Activated T-cell treated with anti-CD3 and anti-CD28 coated beads for 1 hour (primary cell): ENCODE data around the gene CD33.
"Not testable (repeated sequence)": the region's sequence is repeated elsewhere in the genome, so short reads cannot be mapped to it uniquely, and the experiment has no call there.

Experiments used
- DNase-seq: peaks from one replicate; pipeline ENCODE4 v3.0.0-alpha.2; 2020; ENCODE audit warnings: low read depth

The CD33 gene

DNA sequence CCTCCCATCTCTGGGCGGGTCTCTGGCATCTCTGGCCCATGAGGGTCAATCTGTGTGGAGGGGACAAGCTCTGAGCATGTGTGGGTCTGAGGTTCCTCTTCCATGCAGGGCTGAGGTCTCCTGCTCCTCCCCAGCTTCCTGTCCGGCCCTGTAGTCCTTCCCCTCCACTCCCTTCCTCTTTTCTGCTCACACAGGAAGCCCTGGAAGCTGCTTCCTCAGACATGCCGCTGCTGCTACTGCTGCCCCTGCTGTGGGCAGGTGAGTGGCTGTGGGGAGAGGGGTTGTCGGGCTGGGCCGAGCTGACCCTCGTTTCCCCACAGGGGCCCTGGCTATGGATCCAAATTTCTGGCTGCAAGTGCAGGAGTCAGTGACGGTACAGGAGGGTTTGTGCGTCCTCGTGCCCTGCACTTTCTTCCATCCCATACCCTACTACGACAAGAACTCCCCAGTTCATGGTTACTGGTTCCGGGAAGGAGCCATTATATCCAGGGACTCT lies at the start of gene CD33:
CD33 (plus strand) TSS at position 183 of the 496 bp plus-strand sequence; CDS start at position 222, 39 bp downstream.
- not testable (repeated sequence) for DNase-seq

DNA sequence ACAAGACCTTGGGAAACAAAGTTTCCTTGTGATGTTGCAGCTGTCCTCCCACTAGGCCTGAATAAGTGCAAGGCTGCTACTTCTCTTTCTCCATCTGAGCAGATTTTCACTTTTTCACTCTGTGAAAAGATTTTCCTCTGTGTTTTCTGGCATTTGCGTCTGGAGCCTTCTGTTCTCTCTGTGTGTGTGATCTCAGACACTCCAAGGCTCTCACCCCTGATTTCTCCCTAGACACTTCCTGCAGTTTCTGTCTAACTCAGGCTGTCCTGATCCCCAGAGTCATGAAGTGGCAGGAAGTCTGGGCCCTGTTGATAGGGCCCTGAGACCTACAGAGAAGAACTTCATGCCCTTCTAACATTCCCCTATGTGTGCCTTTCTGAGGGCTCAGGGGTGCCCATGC lies 45.6 kb upstream of the CD33 start:
- no peak for DNase-seq

DNA sequence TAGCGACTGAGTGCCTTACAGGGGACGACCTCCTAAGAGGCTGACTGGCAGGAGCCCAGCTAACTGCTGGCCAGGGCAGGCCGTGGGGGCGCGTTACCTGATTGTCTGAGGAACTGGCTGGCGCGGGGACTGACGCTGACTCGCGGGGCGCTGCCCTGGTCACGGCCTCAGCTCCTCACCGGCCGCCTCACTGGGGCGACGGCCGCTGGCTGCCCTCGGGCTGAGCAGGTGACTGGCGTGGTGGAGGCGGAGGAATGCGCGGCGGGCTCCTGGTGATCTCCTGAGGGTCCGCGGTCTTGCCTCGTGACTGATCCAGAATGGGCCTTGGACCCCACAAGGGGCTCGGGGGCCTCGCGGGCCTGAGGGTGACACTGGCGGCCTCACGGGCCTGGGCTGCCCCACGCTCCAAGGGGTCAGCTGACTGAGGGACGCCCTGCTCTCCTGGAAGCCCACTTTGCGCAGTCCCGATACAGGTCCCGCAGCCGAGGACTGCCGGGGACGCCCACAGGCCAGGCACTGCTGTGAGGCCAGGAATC lies 43.4 kb upstream of the CD33 start:
- no peak for DNase-seq

DNA sequence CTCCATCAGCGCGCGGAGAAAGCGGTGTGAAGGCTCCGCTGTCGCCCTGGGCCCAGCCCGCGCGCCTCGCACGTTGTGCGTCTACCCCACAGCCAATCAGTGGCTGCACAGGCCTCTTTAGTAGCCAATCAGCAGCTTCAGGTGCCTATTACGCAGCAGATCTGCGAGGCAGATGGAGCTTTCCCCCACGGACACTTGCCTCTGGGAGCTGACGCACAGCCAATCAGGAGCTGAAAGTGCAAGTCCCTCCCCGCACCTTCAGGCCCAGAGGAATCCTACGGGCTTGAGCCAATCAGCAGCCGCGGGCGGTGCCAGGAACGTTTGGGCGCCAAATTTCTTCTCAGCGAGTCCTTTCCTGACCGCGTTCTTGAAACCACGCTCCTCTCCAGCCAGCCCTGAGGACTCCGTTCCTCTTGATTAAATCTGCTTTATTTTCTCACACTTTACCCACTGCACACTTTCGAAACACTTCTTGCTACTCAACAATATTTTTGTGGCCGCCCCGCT lies 42.9 kb upstream of the CD33 start:
- DNase-seq = no peak

DNA sequence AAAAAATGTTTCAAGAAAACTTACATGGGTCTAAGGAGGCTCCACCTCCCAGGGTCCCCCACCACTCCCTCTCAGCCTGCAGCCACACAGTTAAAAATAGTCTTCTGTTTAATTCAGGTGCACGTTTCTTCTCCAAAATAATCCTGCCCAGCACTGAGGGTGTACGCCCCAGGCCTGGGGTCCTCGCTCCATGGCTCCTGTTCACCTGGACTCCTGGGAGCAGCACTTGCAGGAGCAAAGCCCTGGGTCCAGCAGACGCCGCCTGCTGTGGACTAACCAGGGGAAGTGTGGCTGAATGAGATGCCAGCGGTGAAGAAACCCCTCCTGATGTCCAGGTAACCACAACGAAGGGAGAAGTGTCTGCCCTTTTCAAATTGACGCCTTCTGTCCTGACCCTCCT lies 41.3 kb upstream of the CD33 start:
- DNase-seq = no peak

DNA sequence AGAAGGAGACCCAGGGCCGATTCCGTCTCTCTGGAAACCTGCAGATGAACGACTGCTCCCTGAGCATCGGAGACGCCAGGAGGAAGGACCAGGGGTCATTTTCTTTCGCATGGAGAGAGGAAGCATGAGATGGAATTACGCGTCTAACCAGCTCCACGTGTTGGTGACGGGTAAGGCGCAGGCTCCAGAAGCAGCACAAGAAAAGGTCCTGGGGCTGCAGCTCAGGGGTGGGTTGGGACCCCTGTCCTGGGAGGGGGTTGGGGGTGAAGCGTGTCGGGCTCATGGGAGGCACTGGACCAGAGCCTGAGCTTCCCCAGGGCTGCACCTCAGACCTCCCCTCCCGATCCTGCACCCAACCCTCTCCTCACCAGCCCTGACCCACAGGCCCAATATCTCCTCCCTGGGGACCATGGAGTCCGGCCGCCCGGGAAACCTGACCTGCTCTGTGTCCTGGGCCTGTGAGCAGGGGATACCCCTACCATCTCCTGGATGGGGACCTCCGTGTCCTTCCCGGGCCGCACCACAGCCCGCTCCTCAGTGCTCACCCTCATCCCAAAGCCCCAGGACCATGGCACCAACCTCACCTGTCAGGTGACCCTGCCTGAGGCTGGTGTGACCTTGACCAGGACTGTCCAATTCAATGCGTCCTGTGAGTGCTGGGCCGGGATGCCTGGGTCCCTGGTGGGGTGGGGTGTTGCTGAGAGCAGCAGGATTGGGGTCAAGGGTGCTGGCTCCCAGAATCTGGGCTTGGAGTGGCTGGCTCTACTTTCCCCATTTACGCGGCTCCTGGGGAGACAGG lies 39.6 kb upstream of the CD33 start:
- no peak for DNase-seq

DNA sequence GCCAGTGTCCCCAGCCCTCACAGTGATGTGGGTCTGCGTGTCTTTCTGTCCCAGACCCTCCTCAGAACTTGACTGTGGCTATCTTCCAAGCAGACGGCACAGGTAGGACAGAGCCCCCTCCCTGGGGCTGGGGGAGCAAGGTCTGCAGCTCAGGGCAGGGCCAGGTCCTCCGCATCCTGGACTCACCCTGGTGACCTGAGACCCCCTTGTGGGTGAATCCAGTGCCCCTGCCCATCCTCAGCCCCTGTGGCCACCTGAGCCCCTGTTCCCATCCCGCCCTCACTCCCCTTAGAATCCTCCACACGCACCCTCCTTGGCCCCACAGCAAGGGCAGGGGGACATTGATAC lies 39.0 kb upstream of the CD33 start:
- no peak for DNase-seq

DNA sequence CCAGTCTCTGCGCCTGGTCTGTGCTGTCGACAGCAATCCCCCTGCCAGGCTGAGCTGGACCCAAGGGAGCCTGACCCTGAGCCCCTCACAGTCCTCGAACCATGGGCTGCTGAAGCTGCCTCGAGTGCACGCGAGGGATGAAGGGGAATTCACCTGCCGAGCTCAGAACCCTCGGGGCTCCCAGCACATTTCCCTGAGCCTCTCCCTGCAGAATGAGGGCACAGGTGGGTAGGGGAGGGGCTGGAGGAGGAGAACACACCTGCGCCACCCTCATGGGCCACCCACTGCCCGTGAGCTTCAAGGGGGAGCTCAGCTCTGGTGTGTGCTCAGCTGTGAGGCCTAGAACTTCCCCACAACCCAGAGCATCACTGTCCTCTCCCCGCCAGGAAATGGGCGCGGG lies 38.6 kb upstream of the CD33 start:
- DNase-seq = no peak

DNA sequence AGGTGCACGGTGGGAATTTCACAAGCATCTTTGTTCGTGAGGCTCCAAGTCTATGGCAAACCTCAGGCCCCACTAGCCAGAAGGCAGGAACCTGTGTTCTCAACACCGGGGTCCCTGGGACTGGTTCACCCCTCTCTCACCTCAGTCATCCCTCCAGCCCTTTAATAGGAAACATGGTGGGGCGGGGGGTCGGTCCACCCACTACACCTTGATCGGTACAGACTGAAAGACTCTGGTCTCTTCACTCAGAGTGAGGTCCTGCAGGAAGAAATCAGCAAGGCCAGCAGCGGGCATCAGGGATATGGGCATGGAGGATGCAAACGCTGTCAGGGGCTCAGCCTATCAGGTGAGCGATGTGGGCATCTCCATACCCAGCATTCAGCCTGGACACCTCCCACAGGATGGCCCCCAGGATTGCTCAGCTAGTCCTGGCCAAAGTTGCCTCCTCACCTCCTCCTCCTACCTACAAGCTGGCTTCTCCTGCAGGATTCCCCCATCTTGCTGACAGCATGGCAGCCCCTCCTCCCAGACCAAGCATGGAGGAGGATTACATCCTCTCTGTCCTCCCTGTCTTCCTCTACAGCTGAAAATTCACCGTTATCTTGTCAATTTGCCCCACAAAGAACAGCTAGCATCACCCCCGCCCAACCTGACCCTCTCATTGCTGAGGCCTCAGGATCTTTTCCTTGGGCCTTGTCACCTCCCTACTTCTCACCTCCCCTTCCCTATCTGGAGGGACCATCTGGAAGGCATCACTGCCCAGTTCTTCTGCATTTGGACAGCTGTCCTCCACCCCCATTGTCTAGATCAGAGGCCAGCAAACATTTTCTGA lies 37.3 kb upstream of the CD33 start:
- DNase-seq = no peak

DNA sequence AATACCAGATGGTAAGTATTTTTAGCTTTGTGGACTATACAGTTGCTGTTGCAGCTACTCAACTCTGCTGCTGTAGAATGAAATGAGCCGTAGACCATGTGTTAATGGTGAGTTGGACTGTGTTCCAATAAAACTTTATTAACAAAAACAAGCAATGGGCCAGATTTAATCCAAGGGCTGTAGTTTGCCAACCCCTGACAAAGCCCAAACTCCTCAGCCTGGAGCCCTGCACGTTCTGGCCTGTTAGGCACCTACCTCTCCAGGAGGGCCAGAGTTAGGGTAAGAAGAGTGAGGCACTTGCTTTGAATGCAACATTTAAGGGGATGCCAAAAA lies 36.7 kb upstream of the CD33 start:
- DNase-seq = no peak

DNA sequence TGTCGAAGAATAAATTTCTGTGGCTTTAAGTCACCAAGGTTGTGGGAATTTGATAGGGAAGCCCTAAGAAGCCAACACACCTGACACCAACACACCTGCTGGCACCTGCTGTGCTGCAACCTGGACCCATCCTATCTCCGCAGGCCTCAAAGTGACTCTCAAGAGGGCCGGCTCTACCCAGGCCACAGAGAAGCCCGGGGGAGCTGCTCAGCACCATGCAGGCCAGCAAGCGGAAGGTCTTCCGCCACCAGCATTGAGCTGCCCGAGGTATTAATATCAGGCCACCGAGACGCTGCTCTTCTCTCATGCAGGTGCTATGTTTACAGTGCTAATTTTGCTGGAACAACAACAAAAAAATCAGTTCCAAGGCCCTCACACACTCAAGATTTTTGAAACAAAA lies 32.2 kb upstream of the CD33 start:
- no peak for DNase-seq

DNA sequence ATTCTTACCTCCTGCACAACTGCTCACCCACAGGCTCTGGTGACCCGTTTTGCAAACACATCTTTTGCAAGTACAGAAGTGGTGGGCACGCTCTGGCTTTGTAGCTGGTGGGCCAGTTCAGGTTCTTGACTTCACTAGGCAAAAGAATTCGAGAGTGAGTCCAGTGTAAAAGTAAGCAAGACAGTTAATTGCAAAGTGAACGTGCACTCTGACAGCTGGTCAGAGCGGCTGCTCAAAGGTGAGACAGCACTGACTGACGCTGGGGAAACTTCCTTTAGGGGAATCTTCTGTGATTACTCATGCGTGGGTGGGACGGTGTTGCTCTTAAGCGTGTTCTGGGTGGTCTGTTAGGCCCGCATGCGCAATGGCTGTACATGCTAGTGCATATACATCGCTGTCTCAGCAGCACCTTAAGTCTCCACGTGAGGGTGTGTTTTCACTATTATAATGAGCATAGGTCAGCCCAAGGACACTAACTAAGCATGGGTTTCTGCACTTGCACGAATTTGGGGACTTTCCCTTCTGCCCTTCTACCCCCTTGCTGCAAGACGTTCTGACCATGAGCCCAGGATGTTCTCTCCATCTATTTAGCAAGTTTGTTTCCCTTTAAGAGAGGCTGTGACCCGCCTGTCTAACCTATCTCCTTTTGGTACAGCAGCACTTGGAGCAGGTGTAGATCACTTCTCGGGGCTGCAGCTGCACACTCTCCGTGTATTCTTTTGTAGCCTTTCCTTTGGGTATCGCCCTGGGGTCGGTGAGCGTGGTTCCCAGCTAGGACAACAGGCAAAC lies 30.2 kb upstream of the CD33 start:
- DNase-seq = no peak

DNA sequence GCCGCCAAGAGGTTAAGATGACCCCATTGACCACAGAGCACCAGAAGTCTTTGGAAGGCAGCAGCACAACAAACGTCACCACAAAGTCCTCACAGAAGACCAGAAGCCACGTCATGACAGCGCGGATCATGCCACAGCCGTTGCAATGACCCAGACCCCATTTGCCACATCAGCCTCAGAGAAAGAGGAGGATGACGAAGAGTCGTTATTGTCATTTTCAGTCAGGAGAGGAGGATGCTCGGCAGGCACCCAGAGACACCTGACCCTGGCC lies 29.6 kb upstream of the CD33 start:
- DNase-seq = no peak

DNA sequence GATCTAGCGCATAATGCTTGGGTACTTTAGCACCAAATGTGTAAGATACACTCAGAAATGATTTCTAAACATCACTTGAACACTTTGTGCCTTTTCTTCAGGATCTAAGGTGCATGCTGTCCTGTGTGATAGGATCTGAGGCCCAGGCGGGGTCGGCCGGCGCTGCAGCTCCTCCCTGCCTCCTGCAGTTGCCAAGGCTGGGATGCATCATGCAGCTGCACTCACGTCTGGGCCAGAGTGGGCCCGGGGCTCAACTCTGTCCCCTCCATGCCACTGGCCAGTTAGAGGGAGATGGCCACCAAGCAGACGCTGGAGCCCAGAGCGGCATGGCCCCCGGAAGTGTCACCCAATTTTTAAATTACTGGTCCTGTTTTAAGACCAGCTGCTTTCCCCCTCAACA lies 29.3 kb upstream of the CD33 start:
- no peak for DNase-seq

DNA sequence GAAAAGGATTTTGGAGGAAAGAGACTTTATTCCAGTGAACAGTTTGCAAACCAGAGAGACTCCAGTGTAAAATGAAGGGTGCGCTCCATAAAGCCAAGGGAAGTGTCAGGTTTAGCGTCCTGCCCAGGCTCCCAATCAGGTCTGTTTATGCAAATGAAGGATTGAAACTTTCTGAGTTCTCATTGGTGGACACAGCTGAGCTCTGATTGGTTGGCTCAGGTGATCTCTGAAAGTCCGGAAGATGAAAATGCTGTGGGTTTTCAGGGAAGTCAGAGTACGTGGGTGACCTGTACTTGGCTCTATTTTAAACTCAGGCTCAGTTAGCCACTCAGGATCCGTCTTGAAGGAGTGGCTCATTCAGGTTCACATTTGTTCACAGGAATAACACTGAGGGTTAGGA lies 28.7 kb upstream of the CD33 start:
- DNase-seq = no peak

DNA sequence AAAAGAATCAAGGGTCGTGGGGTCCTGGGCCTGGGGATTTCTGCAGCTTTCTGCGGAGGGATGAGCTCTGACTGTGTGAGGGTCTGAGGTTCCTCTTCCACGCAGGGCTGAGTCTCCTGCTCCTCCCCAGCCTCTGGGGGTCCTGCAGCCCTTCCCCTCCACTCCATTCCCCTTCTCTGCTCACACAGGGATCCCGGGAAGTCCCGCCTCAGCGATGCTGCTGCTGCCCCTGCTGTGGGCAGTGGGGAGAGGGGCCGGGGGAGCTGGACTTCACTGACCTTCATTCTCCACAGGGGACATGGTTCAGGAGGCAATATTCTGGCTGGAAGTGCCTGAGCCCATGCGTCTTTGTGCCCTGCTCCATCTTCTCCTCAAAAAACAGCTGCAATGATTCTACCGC lies 26.2 kb upstream of the CD33 start:
- no peak for DNase-seq

DNA sequence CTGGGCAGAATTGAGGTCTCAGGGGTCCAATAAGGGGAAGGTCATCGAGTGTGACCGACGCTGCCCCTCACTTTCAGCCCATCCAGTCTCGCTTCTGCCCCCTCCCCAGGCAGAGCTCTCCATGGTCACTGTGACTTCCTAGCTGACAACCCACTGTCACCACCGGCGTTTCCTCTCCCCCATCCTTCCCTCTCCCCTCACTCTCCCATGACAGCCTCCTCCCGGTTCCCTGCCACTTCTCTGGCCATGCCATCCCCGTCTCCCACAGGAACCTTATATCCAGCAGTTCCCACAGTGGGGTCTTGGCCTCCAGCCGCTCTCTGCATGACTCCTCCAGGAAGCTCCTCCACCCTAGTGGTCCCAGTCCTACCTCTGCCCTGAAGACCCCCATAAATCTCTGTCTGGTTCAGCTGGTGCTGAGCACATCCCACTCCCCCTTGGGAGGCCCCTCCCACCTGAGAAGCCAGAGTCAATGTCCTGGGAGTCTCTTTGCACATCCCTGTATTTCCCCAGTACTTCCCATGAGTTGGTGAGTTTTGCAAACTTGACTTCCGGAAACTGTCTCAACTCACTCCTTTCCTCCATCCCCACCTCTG lies 24.7 kb upstream of the CD33 start:
- DNase-seq = no peak

DNA sequence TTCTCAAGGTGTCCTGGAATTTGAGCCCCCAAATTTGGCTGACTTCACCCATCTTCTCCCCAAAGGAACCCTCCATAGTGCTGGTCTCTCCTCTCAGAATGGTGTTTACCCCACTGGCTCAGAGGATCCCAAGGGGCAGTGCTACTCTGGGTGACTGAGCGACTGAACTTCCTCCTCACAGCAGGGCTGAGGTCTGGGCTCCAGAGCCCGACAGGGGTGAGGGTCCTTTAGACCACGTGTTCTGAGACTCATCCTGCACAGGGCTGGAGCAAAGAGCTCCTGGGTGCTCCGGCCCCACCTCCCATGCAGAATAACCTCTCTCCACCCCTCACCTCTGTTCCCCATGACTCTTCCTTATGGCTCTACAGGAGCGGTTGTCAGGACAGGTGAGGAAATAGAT lies 23.2 kb upstream of the CD33 start:
- DNase-seq = no peak

DNA sequence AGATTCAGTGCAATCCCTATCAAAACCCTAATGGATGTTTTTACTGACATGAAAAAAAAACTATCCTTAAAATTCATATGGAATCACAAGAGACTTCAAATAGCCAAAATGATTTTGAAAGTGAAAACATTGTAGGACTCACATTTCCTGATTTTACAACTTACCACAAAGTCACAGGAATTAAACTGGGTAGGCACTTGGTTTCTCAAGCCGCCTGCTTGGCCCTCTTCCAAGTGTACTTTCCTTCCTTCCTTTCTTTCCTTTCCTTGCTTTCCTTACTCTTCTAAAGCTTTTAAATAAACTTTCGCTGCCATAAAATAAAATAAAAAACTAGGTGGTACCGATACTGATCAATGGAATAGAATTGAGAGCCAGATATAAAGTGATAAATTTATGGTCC lies 21.0 kb upstream of the CD33 start:
- no peak for DNase-seq

DNA sequence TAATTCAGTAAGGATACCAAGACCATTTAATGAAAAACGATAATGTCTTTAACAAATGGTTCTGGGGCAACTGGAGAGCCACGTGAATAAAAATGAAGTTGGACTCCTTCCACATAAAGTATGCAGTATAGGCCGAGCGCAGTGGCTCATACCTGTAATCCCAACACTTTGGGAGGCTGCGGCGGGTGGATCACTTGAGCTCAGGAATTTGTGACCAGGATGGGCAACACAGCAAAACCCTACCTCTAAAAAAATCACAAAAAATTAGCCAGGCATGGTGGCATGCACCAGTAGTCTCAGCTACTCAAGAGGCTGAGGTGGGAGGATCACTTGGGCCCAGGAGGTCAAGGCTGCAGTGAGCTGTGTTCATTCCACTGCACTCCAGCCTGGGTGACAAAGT lies 20.6 kb upstream of the CD33 start:
- no peak for DNase-seq

DNA sequence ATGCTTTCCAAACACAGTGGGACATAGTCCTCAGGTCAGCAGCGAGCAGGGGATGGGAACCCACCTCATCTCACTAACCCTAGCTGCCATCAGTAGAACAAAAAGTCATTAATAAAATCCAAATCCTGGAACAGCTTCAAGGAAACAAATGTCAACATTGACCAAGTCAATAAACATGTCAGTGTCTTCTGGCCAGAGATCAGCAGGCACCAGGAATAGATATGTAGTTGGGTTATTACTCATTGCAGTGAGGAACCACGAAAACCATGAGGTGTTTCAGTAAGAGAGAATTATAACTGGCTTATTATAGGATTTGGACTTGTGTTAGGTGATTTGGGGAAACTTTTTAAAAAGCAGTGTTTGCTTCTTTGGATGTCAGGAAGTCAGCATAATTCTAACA lies 17.1 kb upstream of the CD33 start:
- no peak for DNase-seq

DNA sequence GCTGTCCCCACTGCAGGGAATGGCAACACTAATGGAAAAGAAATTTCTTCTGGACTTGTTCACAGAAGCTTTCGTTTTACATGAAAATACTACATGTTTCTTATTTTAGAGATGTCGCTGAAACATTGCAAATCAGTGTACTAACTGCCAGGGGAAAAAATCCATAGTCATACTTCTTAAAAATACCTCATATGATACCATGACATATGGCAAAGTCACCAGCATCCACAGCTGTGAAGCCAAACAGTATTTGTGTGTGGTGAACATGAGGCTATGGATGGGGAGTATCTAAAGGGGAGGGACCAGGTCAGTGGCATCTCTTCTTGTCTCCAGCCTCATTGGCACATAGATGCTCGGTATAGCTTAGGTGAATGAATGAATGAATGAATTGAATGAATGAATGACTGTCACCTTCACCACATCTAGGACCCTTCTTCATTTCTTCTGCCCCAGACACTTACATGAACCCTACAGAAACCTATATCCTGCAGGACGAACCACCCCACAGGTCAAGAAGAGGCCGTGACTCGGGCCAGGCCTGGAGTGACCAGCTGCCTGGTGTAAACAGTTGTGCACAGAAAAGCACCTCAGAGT lies 14.6 kb upstream of the CD33 start:
- DNase-seq = no peak
